GM21786 (cell line): ENCODE measurements around the gene SLC22A7.

Experiments
- ATAC-seq: cut with Tn5 transposase; IDR thresholded peaks from one replicate; pipeline ENCODE4 v1.9.1; 2021; ENCODE audit not compliant: unreplicated experiment

SLC22A7 gene

DNA sequence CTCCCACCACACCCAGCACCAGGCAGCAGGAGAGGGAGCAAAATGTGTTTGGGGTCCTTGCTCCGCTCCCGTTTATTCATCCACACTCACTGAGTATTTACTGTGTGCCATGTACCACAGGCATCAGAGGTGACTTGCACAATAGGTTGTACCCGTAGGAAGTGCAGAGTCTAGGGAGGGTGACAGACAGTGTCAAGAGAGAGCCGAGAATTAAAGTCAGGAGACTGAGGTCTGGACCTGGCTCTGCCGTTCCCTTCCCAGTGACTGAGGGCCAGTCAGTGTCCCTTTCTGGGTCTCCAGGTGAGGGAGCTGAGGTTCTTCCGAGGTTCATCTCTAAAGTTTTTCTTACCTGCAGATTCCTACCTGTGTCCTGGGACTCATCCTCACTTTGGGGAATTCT is 32.5 kb upstream of the SLC22A7 start:
- no peak for ATAC-seq

GRCh38 chr6:43267619-43268354 is 30.3 kb upstream of the SLC22A7 start:
- ATAC-seq, result no peak

- ATAC-seq, result no peak
Observed at GRCh38 chr6:43268355-43268700, 29.7 kb upstream of the SLC22A7 start.

DNA sequence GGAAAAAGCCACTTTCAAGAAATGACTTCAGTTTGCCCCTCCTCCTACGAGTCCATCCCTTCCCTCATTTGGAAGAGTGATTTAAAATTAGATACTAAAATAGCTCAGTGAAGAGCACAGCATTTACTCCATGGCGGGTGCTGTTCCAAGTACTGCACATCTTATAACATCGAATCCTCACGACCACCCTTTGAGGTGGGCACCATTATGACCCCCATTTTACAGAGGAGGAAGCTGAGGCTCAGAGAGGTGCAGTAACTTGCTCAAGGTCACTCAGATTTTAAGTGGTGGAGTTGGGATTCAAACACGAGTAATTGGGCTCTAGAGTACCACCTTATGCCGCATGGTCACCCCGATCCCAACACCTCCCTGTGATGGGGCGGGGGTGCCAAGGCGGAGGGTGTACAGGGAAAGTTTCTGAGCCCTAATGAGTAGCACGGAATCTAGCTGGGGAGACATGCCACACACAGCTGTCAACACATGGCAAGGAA is 29.2 kb upstream of the SLC22A7 start:
- ATAC-seq, result no peak

GRCh38 chr6:43269273-43270007 is 28.6 kb upstream of the SLC22A7 start:
- no peak for ATAC-seq

- ATAC-seq, result no peak
Observed at GRCh38 chr6:43271103-43271815, 26.8 kb upstream of the SLC22A7 start.

DNA sequence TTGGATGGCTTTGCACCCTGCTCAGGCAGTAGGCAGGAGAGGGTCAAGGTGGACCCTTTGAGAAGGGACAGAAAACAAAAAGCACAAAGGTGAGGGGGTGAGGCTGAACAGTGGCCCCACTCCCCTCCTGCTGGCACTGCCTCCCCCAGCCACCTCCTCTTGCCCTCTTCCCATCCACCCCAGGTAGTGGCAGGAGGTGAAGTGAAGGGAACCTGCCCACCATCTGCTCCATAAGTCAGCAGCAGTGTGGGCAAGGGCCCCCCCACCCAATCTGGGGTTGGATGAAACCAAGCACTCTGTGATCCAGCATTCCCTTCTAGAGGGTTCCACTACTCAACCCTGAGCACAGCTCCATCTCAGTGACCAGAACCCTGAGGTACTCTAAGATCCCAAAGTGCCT is 26.1 kb upstream of the SLC22A7 start:
- ATAC-seq, result no peak

- ATAC-seq, result no peak
Observed at GRCh38 chr6:43273707-43274106, 24.4 kb upstream of the SLC22A7 start.

DNA sequence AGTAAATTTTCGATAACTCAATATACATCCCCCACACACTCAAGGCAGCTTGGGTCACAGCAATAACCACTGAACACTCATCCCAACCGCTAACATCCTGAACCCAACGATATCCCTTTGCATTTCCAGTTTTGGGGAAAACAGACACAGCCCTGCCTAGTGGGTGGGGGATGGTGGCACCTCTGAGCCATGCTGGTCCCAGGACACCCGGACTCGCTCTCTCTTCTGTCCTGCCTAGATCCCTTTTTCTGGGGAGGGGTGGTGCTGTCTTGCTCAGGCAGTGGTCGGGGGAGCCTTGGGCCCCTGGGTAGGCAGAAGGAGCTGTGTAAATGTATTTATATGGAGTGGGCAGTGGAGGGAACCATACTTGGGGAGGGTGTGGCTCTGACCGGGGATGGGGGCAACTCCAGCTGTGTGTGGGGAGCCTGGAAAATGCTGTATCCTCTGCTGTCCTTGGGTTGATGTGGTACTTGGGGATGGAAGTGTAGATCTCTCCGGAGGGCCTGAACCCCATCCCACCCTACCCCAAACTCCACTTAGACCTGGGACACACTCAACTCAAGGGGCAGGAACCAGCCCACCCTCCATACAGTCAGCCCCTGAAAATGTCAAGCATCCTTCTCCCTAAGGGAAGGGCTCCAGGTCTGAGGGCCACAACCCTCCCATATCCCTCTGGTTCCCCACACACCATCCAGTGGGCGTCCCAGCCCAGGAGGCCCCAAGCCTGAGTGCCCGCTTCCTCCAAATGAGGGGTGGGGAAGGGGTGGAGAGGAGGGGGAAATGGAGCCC is 23.7 kb upstream of the SLC22A7 start:
- no peak for ATAC-seq

DNA sequence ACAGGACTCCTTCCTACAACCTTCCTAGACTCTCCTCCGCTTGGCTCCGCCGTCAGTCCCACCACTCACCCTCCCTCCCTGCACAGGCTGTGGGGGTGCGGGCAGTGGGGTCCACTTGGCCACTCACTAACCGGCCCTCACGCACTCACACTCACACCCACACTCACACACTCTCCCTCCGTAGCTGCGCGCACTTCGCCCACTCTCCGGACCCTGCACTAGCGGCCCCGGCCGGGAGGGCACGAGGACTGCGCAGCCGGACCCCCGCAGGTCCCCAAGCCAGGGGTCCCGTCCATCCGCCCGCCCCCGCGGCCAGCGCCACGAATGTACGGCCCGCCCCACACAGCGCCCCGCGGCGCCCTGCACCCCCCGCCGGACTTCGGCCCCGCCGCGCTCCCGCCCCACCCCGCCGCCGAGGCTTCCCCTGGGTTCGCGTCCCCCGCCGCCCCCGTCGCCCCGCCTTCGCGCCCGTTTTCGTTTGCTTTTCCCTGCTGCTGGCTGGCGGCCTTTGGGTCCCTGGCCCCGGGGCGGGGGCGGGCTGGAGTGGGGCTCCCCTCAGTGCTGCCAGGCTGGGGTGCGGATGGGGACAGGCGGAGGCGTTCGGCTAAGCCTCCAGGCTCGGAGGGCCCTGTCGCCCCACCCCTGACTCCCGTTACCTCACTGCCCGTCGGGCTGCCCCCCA is 23.0 kb upstream of the SLC22A7 start:
- no peak for ATAC-seq

- no peak for ATAC-seq
Observed at GRCh38 chr6:43275801-43276576, 22.1 kb upstream of the SLC22A7 start.

GRCh38 chr6:43276577-43277305 is 21.3 kb upstream of the SLC22A7 start:
- ATAC-seq, result no peak

GRCh38 chr6:43277306-43277642 is 20.8 kb upstream of the SLC22A7 start:
- no peak for ATAC-seq

DNA sequence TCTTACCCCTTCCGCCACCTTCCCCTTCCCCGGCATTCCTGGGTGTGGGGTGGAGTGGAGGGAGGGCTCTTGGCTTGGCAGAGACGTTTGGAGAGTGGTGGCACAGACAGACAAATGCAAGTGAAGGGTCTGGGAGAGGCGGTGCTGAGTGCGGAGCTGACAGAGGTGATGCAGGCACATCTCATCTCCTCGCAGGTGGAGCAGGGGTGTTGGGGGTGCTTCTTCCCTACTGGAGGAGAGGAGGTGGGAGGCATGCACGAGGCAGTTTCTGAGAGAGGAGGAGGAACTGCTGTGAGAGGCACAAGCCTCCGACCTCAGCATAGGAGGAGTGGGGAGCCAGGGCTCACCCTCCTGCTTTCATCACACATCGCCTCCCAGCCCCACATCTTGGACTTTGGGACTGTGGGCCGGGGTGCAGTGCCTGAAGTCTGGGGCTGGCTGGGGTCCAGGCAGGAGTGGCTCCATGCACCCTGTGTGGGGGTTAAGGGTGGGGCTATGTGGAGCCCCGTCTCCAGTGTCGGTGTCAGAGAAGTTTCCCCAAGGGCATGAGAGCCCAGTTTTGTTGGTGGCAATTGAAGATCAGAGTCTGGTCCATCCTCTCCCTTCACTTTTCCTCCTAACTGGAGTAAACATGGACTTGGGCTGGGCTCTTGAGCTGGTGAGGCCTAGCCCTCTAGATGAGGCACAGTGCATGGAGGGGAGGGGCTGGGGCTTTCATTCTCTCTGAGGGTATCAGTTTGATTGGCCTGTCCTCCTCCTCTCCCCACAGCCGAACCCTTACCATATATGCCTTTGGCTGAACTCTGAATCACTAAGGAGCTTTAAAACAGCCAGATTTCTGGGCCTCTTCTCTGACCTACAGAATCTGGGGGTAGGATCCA is 20.2 kb upstream of the SLC22A7 start:
- ATAC-seq, result no peak

DNA sequence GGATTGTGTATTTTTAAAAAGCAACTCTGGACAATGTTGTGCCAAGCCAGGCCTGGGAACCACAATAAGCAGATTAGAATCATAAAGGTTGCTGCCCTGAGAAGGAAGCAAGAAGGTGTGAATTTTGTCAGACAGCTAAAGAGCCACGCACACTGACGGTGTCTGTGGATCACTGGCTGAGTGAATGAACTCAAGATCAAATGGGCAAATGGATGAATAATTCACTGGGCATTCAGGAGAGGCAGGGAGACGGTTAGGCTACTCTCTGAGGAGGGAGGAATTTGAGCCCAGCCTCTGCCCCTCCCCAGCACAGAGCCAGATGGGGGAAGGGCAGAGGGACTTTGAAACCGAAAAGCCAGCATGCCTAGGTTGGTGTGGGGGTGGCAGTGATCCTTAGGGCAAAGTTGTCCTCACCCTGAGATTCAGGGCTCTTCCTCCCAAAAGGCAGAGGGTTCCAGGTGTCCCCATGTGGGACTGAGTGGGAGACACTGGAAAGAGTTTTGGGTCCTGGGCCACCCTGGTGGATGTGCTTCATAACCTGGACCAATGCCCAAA is 19.5 kb upstream of the SLC22A7 start:
- ATAC-seq, result no peak

GRCh38 chr6:43280234-43280633 is 17.8 kb upstream of the SLC22A7 start:
- ATAC-seq, result no peak

DNA sequence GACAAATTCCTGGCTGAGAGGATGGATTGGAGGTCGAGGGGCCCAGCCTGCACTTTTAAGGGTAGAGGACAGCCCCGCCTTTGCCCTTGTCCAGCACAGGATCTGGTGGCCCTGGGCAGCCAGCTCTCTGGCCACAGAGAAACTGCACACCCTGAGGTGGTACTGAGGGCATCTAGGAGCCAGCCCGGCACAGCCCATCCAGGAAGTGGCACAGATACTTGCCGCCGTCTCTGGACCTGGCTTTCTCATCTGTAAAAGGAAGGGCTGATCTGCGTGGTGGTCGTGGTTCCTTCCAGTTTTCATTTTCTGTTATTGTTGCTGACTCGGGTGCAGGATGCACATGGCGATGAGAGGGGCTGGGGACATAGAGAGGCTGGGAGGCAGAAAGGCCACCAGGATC is 16.0 kb upstream of the SLC22A7 start:
- ATAC-seq, result no peak
